HepG2 (cell line): ENCODE results near the gene RAB5B. TPM values are rescaled to one million over a fixed set of nuclear protein-coding genes. Genes with fewer than 3 reads are reported as not detected.

Experiments used
- BHLHE40 ChIP-seq: IDR thresholded peaks from 2 replicates; pipeline ENCODE4 v1.6.1; 2011; ENCODE audit warnings: low read length, improper control_type of control experiment
- CAMTA2 ChIP-seq: sonication (generic); formaldehyde crosslinking; IDR thresholded peaks from 2 replicates; pipeline ENCODE4 v1.4.0; 2020; ENCODE audit warnings: mild to moderate bottlenecking, missing genetic modification reagents, borderline replicate concordance
- ESRRA ChIP-seq: sonication (generic); formaldehyde crosslinking; IDR thresholded peaks from 2 replicates; pipeline ENCODE4 v1.5.1; 2020; ENCODE audit warnings: mild to moderate bottlenecking, low read depth, missing genetic modification reagents
- FOSL1 ChIP-seq: sonication (generic); formaldehyde crosslinking; IDR thresholded peaks from 2 replicates; pipeline ENCODE4 v1.9.0; 2021; ENCODE audit warnings: missing genetic modification reagents, borderline replicate concordance
- GATAD1 ChIP-seq: IDR thresholded peaks from 2 replicates; pipeline ENCODE4 v1.6.1; 2016; ENCODE audit warnings: missing genetic modification reagents, missing compliant biosample characterization
- GPN1 ChIP-seq: sonication (generic); formaldehyde crosslinking; IDR thresholded peaks from 2 replicates; pipeline ENCODE4 v1.5.1; 2020; ENCODE audit warnings: missing genetic modification reagents, borderline replicate concordance
- IRX3 ChIP-seq: sonication (generic); formaldehyde crosslinking; IDR thresholded peaks from 2 replicates; pipeline ENCODE4 v1.8.1; 2023; ENCODE audit warnings: mild to moderate bottlenecking, low read depth, missing genetic modification reagents, borderline replicate concordance
- ISL2 ChIP-seq: sonication (generic); formaldehyde crosslinking; IDR thresholded peaks from 2 replicates; pipeline ENCODE4 v1.5.0; 2020; ENCODE audit warnings: missing genetic modification reagents
- KLF12 ChIP-seq: sonication (generic); formaldehyde crosslinking; IDR thresholded peaks from 2 replicates; pipeline ENCODE4 v1.4.0; 2020; ENCODE audit warnings: missing genetic modification reagents, borderline replicate concordance
- NFE2L2 ChIP-seq: fragments of 150-350 bp; IDR thresholded peaks from 2 replicates; pipeline ENCODE4 v1.6.1; 2014; ENCODE audit warnings: low read length
- PAWR ChIP-seq: sonication (generic); formaldehyde crosslinking; IDR thresholded peaks from 2 replicates; pipeline ENCODE4 v1.4.0; 2020; ENCODE audit warnings: missing genetic modification reagents, mild to moderate bottlenecking, borderline replicate concordance
- SNRNP70 ChIP-seq: fragments of 200-400 bp; formaldehyde crosslinking; IDR thresholded peaks from 2 replicates; pipeline ENCODE4 v1.6.1; 2017; ENCODE audit warnings: mild to moderate bottlenecking, low read depth, low read length, moderate library complexity
- THAP11 ChIP-seq: IDR thresholded peaks from 2 replicates; pipeline ENCODE4 v1.6.1; 2016; ENCODE audit warnings: missing biosample characterization, missing genetic modification reagents
- ZFAT ChIP-seq: sonication (generic); formaldehyde crosslinking; conservative IDR thresholded peaks from 2 replicates; pipeline ENCODE4 v1.8.1; 2023; ENCODE audit warnings: missing genetic modification reagents, inconsistent platforms
- ZFP36 ChIP-seq: fragments of 150-350 bp; IDR thresholded peaks from 2 replicates; pipeline ENCODE4 v1.6.1; 2018; ENCODE audit warnings: borderline replicate concordance, low read length, low read depth; ENCODE audit not compliant: partially characterized antibody
- ZMYM3 ChIP-seq: sonication (generic); formaldehyde crosslinking; IDR thresholded peaks from 2 replicates; pipeline ENCODE4 v1.5.1; 2020; ENCODE audit warnings: mild to moderate bottlenecking, missing genetic modification reagents
- ZMYM4 ChIP-seq: sonication (generic); formaldehyde crosslinking; IDR thresholded peaks from 2 replicates; pipeline ENCODE4 v1.8.1; 2023; ENCODE audit warnings: mild to moderate bottlenecking, missing genetic modification reagents
- ZNF329 ChIP-seq: sonication (generic); formaldehyde crosslinking; IDR thresholded peaks from 2 replicates; pipeline ENCODE4 v1.9.0; 2021; ENCODE audit warnings: low read depth, mild to moderate bottlenecking, missing genetic modification reagents
- ZNF354B ChIP-seq: sonication (generic); formaldehyde crosslinking; IDR thresholded peaks from 2 replicates; pipeline ENCODE4 v1.8.0; 2022; ENCODE audit warnings: mild to moderate bottlenecking, missing genetic modification reagents
- ZNF841 ChIP-seq: sonication (generic); formaldehyde crosslinking; IDR thresholded peaks from 2 replicates; pipeline ENCODE4 v1.8.1; 2023; ENCODE audit warnings: missing genetic modification reagents, borderline replicate concordance
- ZNF891 ChIP-seq: sonication (generic); formaldehyde crosslinking; IDR thresholded peaks from 2 replicates; pipeline ENCODE4 v1.5.0; 2020; ENCODE audit warnings: mild to moderate bottlenecking, missing genetic modification reagents
- polyA plus RNA-seq, 8 experiments: library from polyadenylated mRNA; depleted of rRNA in 3 of 8; stranded (reverse) in 7 of 8; unstranded in 1 of 8; fragments of >200 nt; fragmentation: Illumina TruSeq in 4 of 8; extraction: Trizol in 4 of 8; gene quantifications; 2 replicates each; pipeline versions ENCODE4 v1.2.1 to v1.2.3, GENCODE V29; 2011 to 2016; ENCODE audit warnings: low read depth in 4 of 8, missing spikeins in 1 of 8, mixed read lengths in 1 of 8; ENCODE audit not compliant: insufficient read depth in 1 of 8
- total RNA-seq, 5 experiments: library from RNA; depleted of rRNA; stranded (reverse); fragments of >200 nt; fragmentation: Illumina TruSeq; extraction: Trizol; gene quantifications; 2 replicates each; pipeline ENCODE4 v1.2.3, GENCODE V29; 2016; ENCODE audit warnings: low read depth in 1 of 5
- TF ChIP-seq, protein P1 (sequence below): sonication (generic); formaldehyde crosslinking; IDR thresholded peaks from 2 replicates; pipeline ENCODE4 v1.4.0; 2020; ENCODE audit warnings: missing genetic modification reagents
- TF ChIP-seq, protein P2 (sequence below): sonication (generic); formaldehyde crosslinking; conservative IDR thresholded peaks from 2 replicates; pipeline ENCODE4 v1.8.0; 2022; ENCODE audit warnings: mild to moderate bottlenecking, moderate library complexity, missing genetic modification reagents
- TF ChIP-seq, protein P3 (sequence below): sonication (generic); formaldehyde crosslinking; IDR thresholded peaks from 2 replicates; pipeline ENCODE4 v1.5.0; 2020; ENCODE audit warnings: missing genetic modification reagents, mild to moderate bottlenecking, borderline replicate concordance

RAB5B gene
- total and polyA plus RNA-seq, 2 of the 13 experiments (the other 11 are each of a cell fraction or from before 2014, with no cell fraction given): 26.0 to 68.3 TPM

GRCh38 chr12:55926738-55927587 lies 46.9 kb upstream of the RAB5B start (continued):
- no peak for TF ChIP-seq ZMYM3 (CRISPR knock-in tag)
- TF ChIP-seq GPN1 (CRISPR knock-in tag): no peak
- no peak for TF ChIP-seq ZNF329 (CRISPR knock-in tag)
- TF ChIP-seq THAP11 (CRISPR knock-in tag): peak; percentile 86
- TF ChIP-seq, protein P1, sequence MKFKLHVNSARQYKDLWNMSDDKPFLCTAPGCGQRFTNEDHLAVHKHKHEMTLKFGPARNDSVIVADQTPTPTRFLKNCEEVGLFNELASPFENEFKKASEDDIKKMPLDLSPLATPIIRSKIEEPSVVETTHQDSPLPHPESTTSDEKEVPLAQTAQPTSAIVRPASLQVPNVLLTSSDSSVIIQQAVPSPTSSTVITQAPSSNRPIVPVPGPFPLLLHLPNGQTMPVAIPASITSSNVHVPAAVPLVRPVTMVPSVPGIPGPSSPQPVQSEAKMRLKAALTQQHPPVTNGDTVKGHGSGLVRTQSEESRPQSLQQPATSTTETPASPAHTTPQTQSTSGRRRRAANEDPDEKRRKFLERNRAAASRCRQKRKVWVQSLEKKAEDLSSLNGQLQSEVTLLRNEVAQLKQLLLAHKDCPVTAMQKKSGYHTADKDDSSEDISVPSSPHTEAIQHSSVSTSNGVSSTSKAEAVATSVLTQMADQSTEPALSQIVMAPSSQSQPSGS (CRISPR knock-in tag): no peak
- no peak for TF ChIP-seq ZNF354B
- TF ChIP-seq ZFAT (CRISPR knock-in tag): no peak
- TF ChIP-seq ZNF891 (CRISPR knock-in tag): no peak
- peak; percentile 86 for TF ChIP-seq GATAD1
- no peak for TF ChIP-seq ZMYM4 (CRISPR knock-in tag)
- no peak for TF ChIP-seq FOSL1 (CRISPR knock-in tag)
- TF ChIP-seq ZFP36: no peak
- TF ChIP-seq BHLHE40: no peak
- TF ChIP-seq, protein P2, sequence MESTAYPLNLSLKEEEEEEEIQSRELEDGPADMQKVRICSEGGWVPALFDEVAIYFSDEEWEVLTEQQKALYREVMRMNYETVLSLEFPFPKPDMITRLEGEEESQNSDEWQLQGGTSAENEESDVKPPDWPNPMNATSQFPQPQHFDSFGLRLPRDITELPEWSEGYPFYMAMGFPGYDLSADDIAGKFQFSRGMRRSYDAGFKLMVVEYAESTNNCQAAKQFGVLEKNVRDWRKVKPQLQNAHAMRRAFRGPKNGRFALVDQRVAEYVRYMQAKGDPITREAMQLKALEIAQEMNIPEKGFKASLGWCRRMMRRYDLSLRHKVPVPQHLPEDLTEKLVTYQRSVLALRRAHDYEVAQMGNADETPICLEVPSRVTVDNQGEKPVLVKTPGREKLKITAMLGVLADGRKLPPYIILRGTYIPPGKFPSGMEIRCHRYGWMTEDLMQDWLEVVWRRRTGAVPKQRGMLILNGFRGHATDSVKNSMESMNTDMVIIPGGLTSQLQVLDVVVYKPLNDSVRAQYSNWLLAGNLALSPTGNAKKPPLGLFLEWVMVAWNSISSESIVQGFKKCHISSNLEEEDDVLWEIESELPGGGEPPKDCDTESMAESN: no peak
- no peak for TF ChIP-seq PAWR (CRISPR knock-in tag)
- no peak for TF ChIP-seq NFE2L2
- no peak for TF ChIP-seq ZNF841 (CRISPR knock-in tag)
- no peak for TF ChIP-seq SNRNP70
- peak; percentile 78; the same call in 1 of the 2 replicates for TF ChIP-seq CAMTA2 (CRISPR knock-in tag)
- TF ChIP-seq ESRRA (CRISPR knock-in tag): no peak
- no peak for TF ChIP-seq KLF12
- no peak for TF ChIP-seq ISL2 (CRISPR knock-in tag)
- TF ChIP-seq, protein P3, sequence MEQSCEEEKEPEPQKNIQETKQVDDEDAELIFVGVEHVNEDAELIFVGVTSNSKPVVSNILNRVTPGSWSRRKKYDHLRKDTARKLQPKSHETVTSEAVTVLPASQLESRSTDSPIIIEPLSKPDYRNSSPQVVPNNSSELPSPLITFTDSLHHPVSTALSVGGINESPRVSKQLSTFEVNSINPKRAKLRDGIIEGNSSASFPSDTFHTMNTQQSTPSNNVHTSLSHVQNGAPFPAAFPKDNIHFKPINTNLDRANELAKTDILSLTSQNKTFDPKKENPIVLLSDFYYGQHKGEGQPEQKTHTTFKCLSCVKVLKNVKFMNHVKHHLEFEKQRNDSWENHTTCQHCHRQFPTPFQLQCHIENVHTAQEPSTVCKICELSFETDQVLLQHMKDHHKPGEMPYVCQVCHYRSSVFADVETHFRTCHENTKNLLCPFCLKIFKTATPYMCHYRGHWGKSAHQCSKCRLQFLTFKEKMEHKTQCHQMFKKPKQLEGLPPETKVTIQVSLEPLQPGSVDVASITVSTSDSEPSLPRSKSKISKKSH (CRISPR knock-in tag): no peak
- no peak for TF ChIP-seq IRX3
